Measurements from ENCODE around the gene NME1. TPM values are rescaled to one million over a fixed set of nuclear protein-coding genes. Genes with fewer than 3 reads are reported as not detected.

The NME1 gene
- total RNA-seq, 2 donors from 2014 or later: 37.1 to 168 TPM

- peak overlapping the region; percentile 76 for H3K27ac ChIP-seq
- intact Hi-C loops (cut with DNase I): no loop called here
- H3K36me3 ChIP-seq: no peaks in the 10 kb centered on the region
- no peaks in the 10 kb centered on the region for H3K9me3 ChIP-seq
- no peaks in the 10 kb centered on the region for H3K27me3 ChIP-seq
- peak overlapping the region; percentile 98 to 100 for H3K9ac ChIP-seq (ENCODE audit: low read depth in 2 of 2, low read length in 2 of 2)
- no peak for TF ChIP-seq CTCF (IDR thresholded peaks at IDR 0.05)
- peak overlapping the region; percentile 61 for H3K4me3 ChIP-seq
- no peak for DNase-seq
- no peaks in the 10 kb centered on the region for H3K4me1 ChIP-seq
Observed at GRCh38 chr17:51164911-51165679, 11.7 kb downstream of the NME1 start.

- no peak for TF ChIP-seq CTCF (IDR thresholded peaks at IDR 0.05)
- peak overlapping the region; percentile 61 for H3K4me3 ChIP-seq
- intact Hi-C loops (cut with DNase I): no loop called here
- H3K9me3 ChIP-seq: no peaks in the 10 kb centered on the region
- H3K9ac ChIP-seq (ENCODE audit: low read depth in 2 of 2, low read length in 2 of 2): peak overlapping the region; percentile 98 to 100
- no peaks in the 10 kb centered on the region for H3K36me3 ChIP-seq
- H3K4me1 ChIP-seq: no peaks in the 10 kb centered on the region
- H3K27me3 ChIP-seq: no peaks in the 10 kb centered on the region
- H3K27ac ChIP-seq: peak overlapping the region; percentile 76
- no peak for DNase-seq
Observed at GRCh38 chr17:51165680-51166197, 12.4 kb downstream of the NME1 start.

DNA sequence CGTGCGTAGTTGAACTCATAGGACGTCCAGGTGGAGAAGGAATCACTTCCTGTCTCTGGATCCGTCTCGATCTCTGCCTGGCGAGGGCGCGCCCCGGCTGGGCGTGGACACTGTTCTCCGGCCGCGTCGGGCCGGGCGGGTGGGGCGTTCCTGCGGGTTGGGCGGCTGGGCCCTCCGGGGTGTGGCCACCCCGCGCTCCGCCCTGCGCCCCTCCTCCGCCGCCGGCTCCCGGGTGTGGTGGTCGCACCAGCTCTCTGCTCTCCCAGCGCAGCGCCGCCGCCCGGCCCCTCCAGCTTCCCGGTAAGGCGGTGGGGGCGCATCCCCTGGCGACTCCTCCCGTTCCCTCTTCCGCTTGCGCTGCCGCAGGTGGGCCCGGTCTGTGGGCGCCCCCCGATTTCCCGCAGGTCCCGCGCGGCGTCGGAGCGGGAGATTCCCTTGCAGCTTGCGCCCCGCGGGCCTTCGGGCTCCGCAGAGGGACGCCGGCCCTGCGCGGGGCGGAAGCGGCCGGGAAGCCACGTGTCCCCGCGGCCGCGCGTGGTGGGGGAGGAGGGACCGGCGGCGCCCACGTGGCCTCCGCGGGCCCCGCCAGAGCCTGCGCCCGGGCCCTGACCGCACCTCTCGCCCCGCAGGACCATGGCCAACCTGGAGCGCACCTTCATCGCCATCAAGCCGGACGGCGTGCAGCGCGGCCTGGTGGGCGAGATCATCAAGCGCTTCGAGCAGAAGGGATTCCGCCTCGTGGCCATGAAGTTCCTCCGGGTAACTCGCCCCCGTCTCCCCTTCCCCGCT lies 13.0 kb downstream of the NME1 start, which contains the start of gene NME2:
Gene NME2, plus strand, starts transcription at position 214 of the 789 bp plus-strand sequence. Its CDS starts 420 bp downstream, at position 634.
- Histone ChIP-seq H3K9me3 (no peaks in the 10 kb centered on the region), H3K36me3 (no peaks in the 10 kb centered on the region), H3K27ac (peak within 1 kb of the TSS; percentile 76), H3K27me3 (no peaks in the 10 kb centered on the region), H3K4me1 (no peaks in the 10 kb centered on the region), H3K9ac (ENCODE audit: low read depth in 2 of 2, low read length in 2 of 2) (peak within 1 kb of the TSS; percentile 98 to 100), H3K4me3 (peak within 1 kb of the TSS; percentile 61)
- intact Hi-C loops (cut with DNase I): no loop called here
- peak; percentile 94 for DNase-seq
- TF ChIP-seq CTCF (IDR thresholded peaks at IDR 0.05): no peak

DNA sequence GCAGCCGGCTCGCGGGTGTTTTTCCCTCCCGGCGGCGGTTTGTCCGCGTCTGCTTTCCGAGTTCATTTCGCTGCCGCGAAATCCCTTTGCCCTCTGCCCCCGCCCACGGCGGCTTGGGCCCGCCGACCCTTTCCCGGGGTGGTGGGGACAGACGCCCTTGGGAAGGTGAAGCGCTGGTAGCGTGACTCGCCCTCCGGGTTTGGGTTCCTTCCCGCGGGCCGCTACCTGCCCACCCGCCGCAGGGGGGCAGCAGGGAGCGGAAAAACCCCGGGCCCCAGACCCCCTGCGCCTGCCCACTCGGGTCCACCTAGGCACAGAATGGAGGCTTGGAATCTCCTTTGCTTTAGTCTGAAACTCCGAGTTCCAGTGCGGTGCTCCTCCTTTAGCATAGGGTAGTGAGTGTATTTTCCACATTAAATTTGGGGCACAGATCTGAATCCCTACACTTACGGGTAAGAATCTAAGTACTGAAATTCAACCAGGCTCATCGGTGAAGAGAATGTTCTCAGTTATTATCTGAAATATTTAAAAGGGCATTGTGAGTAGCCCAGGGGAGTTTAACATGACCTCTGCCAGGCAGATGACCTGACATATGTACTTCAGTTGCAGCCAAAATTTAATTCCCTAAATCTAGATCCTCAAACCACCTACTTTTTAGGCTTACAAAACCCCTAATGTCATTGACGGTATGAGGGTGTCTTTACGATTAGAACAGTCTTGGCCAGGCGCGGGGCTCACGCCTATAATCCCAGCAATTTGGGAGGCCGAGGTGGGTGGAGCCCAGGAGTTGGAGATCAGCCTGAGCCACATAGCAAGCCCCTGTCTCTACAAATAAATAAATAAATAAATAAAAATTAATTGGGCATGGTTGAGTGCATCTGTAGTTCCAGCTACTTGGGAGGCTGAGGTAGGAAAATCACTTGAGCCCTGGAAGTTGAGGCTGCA lies 13.9 kb downstream of the NME1 start:
- no peaks in the 10 kb centered on the region for H3K36me3 ChIP-seq
- intact Hi-C loops (cut with DNase I): no loop called here

More for the DNA sequence above, 13.9 kb downstream of the NME1 start:
- Histone ChIP-seq H3K9ac (ENCODE audit: low read depth in 2 of 2, low read length in 2 of 2) (peak overlapping the region; percentile 76 to 98), H3K27me3 (no peaks in the 10 kb centered on the region), H3K4me3 (peak overlapping the region; percentile 61), H3K9me3 (no peaks in the 10 kb centered on the region), H3K27ac (peak overlapping the region; percentile 76), H3K4me1 (no peaks in the 10 kb centered on the region)
- peak; percentile 74 for TF ChIP-seq CTCF (IDR thresholded peaks at IDR 0.05)
- peak; percentile 65 for DNase-seq

Data from colonic mucosa (tissue), 4 donors.